H1 (cell line): ENCODE measurements around the gene RBSN. TPM values are rescaled to one million over a fixed set of nuclear protein-coding genes. Genes with fewer than 3 reads are reported as not detected.

Experiments
- CTCF ChIA-PET: fragments of 300-600 bp; sonication (Branson Sonifier 250); formaldehyde crosslinking; loops from one replicate; lab custom pipeline; 2021; ENCODE audit not compliant: partially characterized antibody; lab: Charles Lee
- POLR2A ChIA-PET: fragments of 300-600 bp; sonication (Branson Sonifier 250); formaldehyde crosslinking; loops from one replicate; lab custom pipeline; 2021; ENCODE audit warnings: inconsistent platforms; ENCODE audit not compliant: partially characterized antibody; lab: Charles Lee
- DNase-seq, 2 experiments: peaks; one replicate each; pipeline versions ENCODE4 v3.0.0 to v3.0.0-alpha.2; 2010 to 2022; ENCODE audit warnings: low spot score in 2 of 2, low read depth in 1 of 2, mixed read lengths in 1 of 2
- FAIRE-seq: peaks from 2 replicates; lab custom pipeline; 2011; peaks lifted over from hg19 to GRCh38; lab: Jason Lieb, UNC
- H2AFZ ChIP-seq: 2 replicates; pipeline ENCODE4 v1.8.1; 2012; ENCODE audit warnings: low read length, inconsistent platforms
- H2AK5ac ChIP-seq: 2 replicates; pipeline ENCODE4 v1.6.1; 2013; ENCODE audit warnings: low read depth, low read length
- H2BK120ac ChIP-seq: replicated peaks from 2 replicates; pipeline ENCODE3; 2013; ENCODE audit warnings: low read depth, low read length, inconsistent platforms
- H2BK12ac ChIP-seq: 2 replicates; pipeline ENCODE4 v1.6.1; 2013; ENCODE audit warnings: low read depth, low read length
- H2BK15ac ChIP-seq: 2 replicates; pipeline ENCODE4 v1.6.1; 2013; ENCODE audit warnings: low read length
- H2BK20ac ChIP-seq: 2 replicates; pipeline ENCODE4 v1.6.1; 2013; ENCODE audit warnings: low read length
- H2BK5ac ChIP-seq: 2 replicates; pipeline ENCODE4 v1.6.1; 2013; ENCODE audit warnings: low read depth, low read length
- H3K14ac ChIP-seq: 2 replicates; pipeline ENCODE4 v1.6.1; 2013; ENCODE audit warnings: inconsistent platforms; ENCODE audit not compliant: insufficient read length
- H3K18ac ChIP-seq: 2 replicates; pipeline ENCODE4 v1.6.1; 2013; ENCODE audit warnings: low read length; ENCODE audit errors: extremely low read depth
- H3K23ac ChIP-seq: 2 replicates; pipeline ENCODE4 v1.6.1; 2013; ENCODE audit warnings: inconsistent platforms; ENCODE audit not compliant: insufficient read length
- H3K23me2 ChIP-seq: 2 replicates; pipeline ENCODE4 v1.6.1; 2013; ENCODE audit warnings: low read depth, low read length
- H3K27ac ChIP-seq: 2 replicates; pipeline ENCODE4 v1.6.1; 2011; ENCODE audit warnings: low read depth, low read length, inconsistent platforms
- H3K27me3 ChIP-seq, 4 experiments: replicated peaks in 1 of 4; 1 replicate in 1 of 4; 2 replicates in 3 of 4; pipeline versions ENCODE4 v1.6.1 to v1.8.1; 2011 to 2013; ENCODE audit warnings: low read length in 3 of 4, mild to moderate bottlenecking in 3 of 4, inconsistent platforms in 2 of 4, mixed read lengths in 2 of 4, moderate library complexity in 1 of 4; ENCODE audit not compliant: control insufficient read depth in 3 of 4, insufficient read depth in 3 of 4; ENCODE audit errors: extremely low read depth in 1 of 4
- H3K36me3 ChIP-seq, 4 experiments: 2 replicates each; pipeline versions ENCODE4 v1.6.1 to v1.8.1; 2011 to 2013; ENCODE audit warnings: mild to moderate bottlenecking in 4 of 4, low read length in 3 of 4, moderate library complexity in 2 of 4, control low read depth in 1 of 4, inconsistent platforms in 1 of 4; ENCODE audit not compliant: insufficient read depth in 4 of 4, control insufficient read depth in 2 of 4
- H3K4ac ChIP-seq: replicated peaks from 2 replicates; pipeline ENCODE3; 2013; ENCODE audit warnings: low read length, low read depth, mixed read lengths, inconsistent platforms; ENCODE audit not compliant: insufficient read length
- H3K4me1 ChIP-seq, 4 experiments: replicated peaks in 1 of 4; 1 replicate in 1 of 4; 2 replicates in 3 of 4; pipeline versions ENCODE4 v1.6.1 to v1.8.1; 2011 to 2013; ENCODE audit warnings: low read length in 3 of 4, inconsistent platforms in 2 of 4, mixed read lengths in 1 of 4; ENCODE audit not compliant: insufficient read depth in 4 of 4, control insufficient read depth in 3 of 4
- H3K4me2 ChIP-seq, 2 experiments: 2 replicates each; pipeline versions ENCODE4 v1.6.1 to v1.8.1; 2011 to 2013; ENCODE audit warnings: low read depth in 2 of 2, low read length in 2 of 2, control low read depth in 1 of 2, inconsistent platforms in 1 of 2, mild to moderate bottlenecking in 1 of 2; ENCODE audit not compliant: insufficient read depth in 1 of 2
- H3K4me3 ChIP-seq, 4 experiments: fragments of 200-600, 300-600 bp in 1 of 4; sonication (generic), shearing (Covaris generic), sonication (Bioruptor Twin) in 1 of 4; 2 replicates each; pipeline versions ENCODE4 v1.5.1 to v1.8.1; 2011 to 2016; ENCODE audit warnings: low read length in 4 of 4, low read depth in 3 of 4, control low read depth in 2 of 4, inconsistent platforms in 2 of 4, mild to moderate bottlenecking in 2 of 4, mixed read lengths in 1 of 4, moderate library complexity in 1 of 4; ENCODE audit not compliant: insufficient read depth in 2 of 4; ENCODE audit errors: extremely low read depth in 1 of 4
- H3K56ac ChIP-seq: replicated peaks from 2 replicates; pipeline ENCODE3; 2013; ENCODE audit warnings: low read depth, mild to moderate bottlenecking, mixed read lengths, low read length, inconsistent platforms; ENCODE audit not compliant: insufficient read length
- H3K79me1 ChIP-seq: 2 replicates; pipeline ENCODE4 v1.6.1; 2013; ENCODE audit warnings: low read depth, low read length, control low read depth
- H3K79me2 ChIP-seq, 2 experiments: 2 replicates each; pipeline versions ENCODE4 v1.6.1 to v1.8.1; 2012 to 2013; ENCODE audit warnings: low read length in 2 of 2, mild to moderate bottlenecking in 2 of 2, inconsistent platforms in 1 of 2; ENCODE audit not compliant: insufficient read depth in 2 of 2, control insufficient read depth in 1 of 2
- H3K9ac ChIP-seq, 4 experiments: replicated peaks in 1 of 4; 1 replicate in 1 of 4; 2 replicates in 3 of 4; pipeline versions ENCODE4 v1.6.1 to v1.8.1; 2011 to 2013; ENCODE audit warnings: low read depth in 3 of 4, low read length in 3 of 4, control low read depth in 2 of 4, mild to moderate bottlenecking in 2 of 4, moderate library complexity in 2 of 4, inconsistent platforms in 1 of 4; ENCODE audit errors: extremely low read depth in 1 of 4
- H3K9me3 ChIP-seq, 2 experiments: 2 replicates each; pipeline versions ENCODE4 v1.6.1 to v1.8.1; 2012 to 2013; ENCODE audit warnings: mild to moderate bottlenecking in 2 of 2, moderate library complexity in 2 of 2, control low read depth in 1 of 2, inconsistent platforms in 1 of 2, low read depth in 1 of 2, low read length in 1 of 2, mixed read lengths in 1 of 2; ENCODE audit not compliant: insufficient read depth in 2 of 2
- H4K20me1 ChIP-seq, 2 experiments: replicated peaks in 1 of 2; 2 replicates each; pipeline versions ENCODE3 to v1.8.1; 2011 to 2013; ENCODE audit warnings: inconsistent platforms in 2 of 2, low read length in 2 of 2, mild to moderate bottlenecking in 1 of 2; ENCODE audit not compliant: insufficient read depth in 2 of 2, control insufficient read depth in 1 of 2
- H4K5ac ChIP-seq: 2 replicates; pipeline ENCODE4 v1.6.1; 2013; ENCODE audit warnings: low read length, low read depth, mixed read lengths, inconsistent platforms; ENCODE audit not compliant: insufficient read length
- H4K8ac ChIP-seq: 2 replicates; pipeline ENCODE4 v1.8.0; 2013; ENCODE audit warnings: mild to moderate bottlenecking, moderate library complexity, low read length, inconsistent platforms; ENCODE audit not compliant: insufficient read depth; ENCODE audit errors: extremely low read depth
- H4K91ac ChIP-seq: replicated peaks from 2 replicates; pipeline ENCODE3; 2013; ENCODE audit warnings: low read length, mixed read lengths, inconsistent platforms; ENCODE audit not compliant: insufficient read length
- CREB1 ChIP-seq: IDR thresholded peaks from 2 replicates; pipeline ENCODE4 v1.6.1; 2012; ENCODE audit warnings: inconsistent platforms
- JUN ChIP-seq: IDR thresholded peaks from 2 replicates; pipeline ENCODE4 v1.6.1; 2011; ENCODE audit warnings: low read depth, mild to moderate bottlenecking, improper control_type of control experiment, low read length
- RAD21 ChIP-seq, 2 experiments: IDR thresholded peaks in 1 of 2; conservative IDR thresholded peaks in 1 of 2; 2 replicates each; pipeline ENCODE4 v1.6.1; 2011; ENCODE audit warnings: low read depth in 2 of 2, low read length in 2 of 2, improper control_type of control experiment in 1 of 2, inconsistent platforms in 1 of 2, mild to moderate bottlenecking in 1 of 2, moderate library complexity in 1 of 2
- WGBS, 2 experiments: shearing (Covaris generic) in 1 of 2; methylation state at CpG; one replicate each; pipeline versions ENCODE4 v1.1.6 to v1.1.7; 2013 to 2015; ENCODE audit warnings: low lambda C conversion rate in 2 of 2, mixed read lengths in 2 of 2, inconsistent platforms in 1 of 2, low coverage in 1 of 2, missing lambda C conversion rate in 1 of 2; ENCODE audit not compliant: insufficient replicate concordance in 2 of 2, insufficient coverage in 1 of 2, insufficient read length in 1 of 2; ENCODE audit errors: extremely low coverage in 1 of 2, missing lambda C conversion rate in 1 of 2; 5-methylcytosine and 5-hydroxymethylcytosine counted together
- polyA plus RNA-seq, 7 experiments: library from polyadenylated mRNA; depleted of rRNA in 3 of 7; stranded (reverse) in 5 of 7; unstranded in 2 of 7; fragments of >200 nt in 5 of 7; fragments of 200-250 nt in 2 of 7; gene quantifications; 1 replicate in 5 of 7; 2 replicates in 1 of 7; 4 replicates in 1 of 7; pipeline versions ENCODE4 v1.2.1 to v1.2.3, GENCODE V29; 2011 to 2013; ENCODE audit warnings: missing spikeins in 2 of 7, mixed read lengths in 2 of 7
- total RNA-seq: library from RNA; stranded (reverse); fragmentation: NEBNext Ultra II Directional; extraction: Animal tissue kit (Norgen Biotek cat#: 25700); gene quantifications from 2 replicates; pipeline ENCODE4 v1.2.1, GENCODE V29; 2021
- TF ChIP-seq, protein P1 (sequence below), 3 experiments: IDR thresholded peaks; 1 replicate in 2 of 3; 2 replicates in 1 of 3; pipeline versions ENCODE4 v1.5.1 to v1.6.1; 2011; ENCODE audit warnings: low read length in 3 of 3, mild to moderate bottlenecking in 3 of 3, inconsistent platforms in 2 of 3, low read depth in 1 of 3, moderate library complexity in 1 of 3; ENCODE audit not compliant: insufficient read depth in 1 of 3; ENCODE audit errors: control extremely low read depth in 1 of 3
- TF ChIP-seq, protein P2 (sequence below): IDR thresholded peaks from 2 replicates; pipeline ENCODE4 v1.6.1; 2012; ENCODE audit warnings: inconsistent platforms

RBSN gene
- total and polyA plus RNA-seq, 2 of the 8 experiments (the other 6 are each of a cell fraction or from before 2014, with no cell fraction given): 5.9 to 20.0 TPM

DNA sequence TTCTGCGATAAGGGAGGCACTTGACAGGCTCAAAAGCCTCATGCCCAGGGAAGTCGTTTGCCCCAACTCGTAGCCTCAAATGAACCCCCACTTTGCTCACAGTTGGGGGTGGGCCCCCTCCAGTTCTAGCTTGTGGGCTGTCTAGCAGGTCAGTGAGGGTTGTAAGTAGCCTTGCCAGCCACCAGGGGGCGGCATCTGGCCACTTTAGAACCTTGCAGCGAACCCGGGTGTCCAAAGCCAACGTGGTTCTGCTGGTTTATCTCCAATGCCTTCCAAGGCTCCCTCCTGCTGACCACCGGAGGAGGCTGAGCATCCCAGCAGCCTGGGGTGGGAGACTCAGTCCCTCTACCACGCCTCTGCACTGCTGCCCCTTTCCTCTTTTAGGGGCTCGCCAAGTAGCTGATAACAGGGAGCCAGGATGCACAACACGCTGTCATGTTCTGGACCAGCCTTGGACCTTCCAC is 9.2 kb upstream of the RBSN start:
- no peak overlapping the region for H3K4me3 ChIP-seq
- no peak overlapping the region for H3K56ac ChIP-seq
- H2AK5ac ChIP-seq: no peak overlapping the region
- no peak overlapping the region for H2BK12ac ChIP-seq
- no peaks in the 10 kb centered on the region for H3K79me1 ChIP-seq
- POLR2A ChIA-PET: interaction anchor here (0.9 to 1.0 kb wide), 3 partner anchors 9 to 204 kb away, joined by 3 read pairs; partner anchors contain the start of genes CAPN7 and RBSN
- no peak overlapping the region for H3K4me2 ChIP-seq
- 24% methylated on average over 11 of the region's 11 CpGs; no CpG with 5 or more reads in 1 of the 2 experiments for WGBS, 2 experiments
- no peak overlapping the region for H4K91ac ChIP-seq
- H3K4me1 ChIP-seq: no peaks in the 10 kb centered on the region; a peak in 1 of 7 replicates
- H3K18ac ChIP-seq: no peak overlapping the region
- no peak overlapping the region for H2BK20ac ChIP-seq
- TF ChIP-seq RAD21 (IDR thresholded peaks at IDR 0.05 in 1 of 2, conservative IDR thresholded peaks at IDR 0.05 in 1 of 2; ENCODE audit: low read depth in 2 of 2, low read length in 2 of 2) (peak; percentile 92 to 95), JUN (no peak), CREB1 (peak; percentile 14; the same call in 1 of the 2 replicates)
- TF ChIP-seq, protein P1, sequence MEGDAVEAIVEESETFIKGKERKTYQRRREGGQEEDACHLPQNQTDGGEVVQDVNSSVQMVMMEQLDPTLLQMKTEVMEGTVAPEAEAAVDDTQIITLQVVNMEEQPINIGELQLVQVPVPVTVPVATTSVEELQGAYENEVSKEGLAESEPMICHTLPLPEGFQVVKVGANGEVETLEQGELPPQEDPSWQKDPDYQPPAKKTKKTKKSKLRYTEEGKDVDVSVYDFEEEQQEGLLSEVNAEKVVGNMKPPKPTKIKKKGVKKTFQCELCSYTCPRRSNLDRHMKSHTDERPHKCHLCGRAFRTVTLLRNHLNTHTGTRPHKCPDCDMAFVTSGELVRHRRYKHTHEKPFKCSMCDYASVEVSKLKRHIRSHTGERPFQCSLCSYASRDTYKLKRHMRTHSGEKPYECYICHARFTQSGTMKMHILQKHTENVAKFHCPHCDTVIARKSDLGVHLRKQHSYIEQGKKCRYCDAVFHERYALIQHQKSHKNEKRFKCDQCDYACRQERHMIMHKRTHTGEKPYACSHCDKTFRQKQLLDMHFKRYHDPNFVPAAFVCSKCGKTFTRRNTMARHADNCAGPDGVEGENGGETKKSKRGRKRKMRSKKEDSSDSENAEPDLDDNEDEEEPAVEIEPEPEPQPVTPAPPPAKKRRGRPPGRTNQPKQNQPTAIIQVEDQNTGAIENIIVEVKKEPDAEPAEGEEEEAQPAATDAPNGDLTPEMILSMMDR (IDR thresholded peaks at IDR 0.05; ENCODE audit: control extremely low read depth in 1 of 3, insufficient read depth in 1 of 3, low read depth in 1 of 3, low read length in 3 of 3): peak; percentile 88 to 93 (median 89)
- TF ChIP-seq, protein P2, sequence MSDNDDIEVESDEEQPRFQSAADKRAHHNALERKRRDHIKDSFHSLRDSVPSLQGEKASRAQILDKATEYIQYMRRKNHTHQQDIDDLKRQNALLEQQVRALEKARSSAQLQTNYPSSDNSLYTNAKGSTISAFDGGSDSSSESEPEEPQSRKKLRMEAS: peak; percentile 34; the same call in 1 of the 2 replicates
- TF ChIP-seq, all 59 proteins: peak for 4
- FAIRE-seq: no peak
- H3K27me3 ChIP-seq: no peaks in the 10 kb centered on the region
- H3K4ac ChIP-seq: no peak overlapping the region
- peak overlapping the region; percentile 90; the same call in 1 of the 2 replicates for H2AFZ ChIP-seq
- H4K5ac ChIP-seq: no peak overlapping the region
- no peaks in the 10 kb centered on the region for H3K23me2 ChIP-seq
- H3K9me3 ChIP-seq: no peaks in the 10 kb centered on the region
- no peaks in the 10 kb centered on the region for H3K79me2 ChIP-seq
- H3K27ac ChIP-seq: no peak overlapping the region
- no peak overlapping the region for H2BK120ac ChIP-seq
- H3K23ac ChIP-seq: no peak overlapping the region
- H4K8ac ChIP-seq: no peak overlapping the region
- H3K14ac ChIP-seq: no peak overlapping the region
- H2BK5ac ChIP-seq: no peak overlapping the region
- CTCF ChIA-PET: interaction anchor here (0.5 to 7.9 kb wide), 37 partner anchors 9 to 721 kb away, joined by 3 to 92 read pairs (median 4); partner anchors contain the start of genes CAPN7 and RBSN
- peak; percentile 68 to 91 for DNase-seq
- no peak overlapping the region for H2BK15ac ChIP-seq
- no peak overlapping the region for H3K9ac ChIP-seq
- no peaks in the 10 kb centered on the region for H3K36me3 ChIP-seq
- H4K20me1 ChIP-seq: no peaks in the 10 kb centered on the region
